ENCODE measurements around the gene OTOF. TPM values are rescaled to one million over a fixed set of nuclear protein-coding genes. Genes with fewer than 3 reads are reported as not detected.

Gene OTOF
- total and polyA plus RNA-seq, 4 experiments from 2014 or later, result 0.55 to 0.91 (median 0.83) TPM

DNA sequence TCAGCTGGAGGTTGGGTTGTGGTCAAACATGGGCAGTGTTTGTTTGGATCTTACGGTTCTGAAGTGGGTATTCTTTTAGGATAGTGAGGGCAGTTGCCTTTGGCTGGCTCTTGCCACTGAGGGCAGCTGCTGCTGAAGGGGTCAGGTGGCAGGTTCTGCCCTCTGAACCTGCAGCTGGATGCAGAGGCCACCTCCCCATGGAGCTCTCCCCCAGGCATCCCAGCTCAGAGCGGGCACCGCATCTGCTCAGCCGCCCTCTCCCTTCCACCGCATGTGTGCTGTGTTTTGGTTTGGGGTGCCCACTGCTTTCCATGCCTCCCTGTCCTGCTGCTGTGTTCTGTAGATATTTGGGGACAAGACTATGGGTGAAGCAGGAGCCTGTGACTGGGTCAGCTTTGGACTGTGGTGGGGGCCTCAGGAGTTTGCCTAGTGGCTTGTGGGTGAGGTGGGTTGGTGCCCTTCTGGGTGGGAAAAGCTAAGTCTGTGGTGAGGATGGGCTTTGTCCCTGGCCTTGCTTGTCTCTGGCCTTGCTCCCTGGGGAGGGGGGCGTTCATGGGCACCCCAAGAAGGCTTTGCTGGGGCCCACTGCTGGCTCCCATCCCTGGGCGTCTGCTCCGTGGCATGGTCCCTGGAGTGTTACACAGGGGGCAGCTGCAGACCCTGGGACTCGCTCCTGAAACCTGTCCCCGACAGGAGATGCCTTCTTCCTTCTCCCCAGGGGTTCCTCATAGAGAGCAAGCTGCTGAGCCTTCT lies 28.5 kb downstream of the OTOF start:
- CTCF ChIA-PET (ENCODE audit: partially characterized antibody), result interaction anchor here (0.9 to 1.4 kb wide), 2 partner anchors 9 kb away, joined by 3 read pairs; no protein-coding TSS in a partner anchor
- H3K4me3 ChIP-seq (ENCODE audit: low read length in 2 of 2), result no peak overlapping the region
- peaks cover 0 to 4% (median 0%) of the 10 kb centered on the region in 8 donors for H3K9me3 Mint-ChIP-seq

GRCh38 chr2:26448651-26449050 lies 29.3 kb downstream of the OTOF start:
- Mint-ChIP-seq H3K9me3 (peaks cover 0 to 4% (median 0%) of the 10 kb centered on the region in 8 donors), H3K27me3 (peaks cover 0 to 9% of the 10 kb centered on the region in 2 donors), H3K4me3 (no peak overlapping the region), H3K36me3 (no peaks in the 10 kb centered on the region), H3K27ac (no peak overlapping the region), H3K4me1 (no peaks in the 10 kb centered on the region)
- no peaks in the 10 kb centered on the region for H3K4me1 ChIP-seq (ENCODE audit: insufficient read depth, low read length)
- H3K4me3 ChIP-seq (ENCODE audit: low read length in 2 of 2), result no peak overlapping the region
- ChIA-PET CTCF (ENCODE audit: partially characterized antibody) (interaction anchor here (0.9 kb wide), 1 partner anchor 10 kb away, joined by 3 read pairs; no protein-coding TSS in a partner anchor), POLR2A (ENCODE audit: partially characterized antibody) (no interaction called here)
- no peaks in the 10 kb centered on the region for H3K36me3 ChIP-seq (ENCODE audit: insufficient read depth, low read length)
- intact Hi-C loops (cut with micrococcal nuclease), result no loop called here
- no peaks in the 10 kb centered on the region for H3K27me3 ChIP-seq (ENCODE audit: insufficient read depth, low read length)
- no peak overlapping the region for H3K27ac ChIP-seq (ENCODE audit: low read depth, low read length)
- H3K9me3 ChIP-seq (ENCODE audit: control insufficient read depth in 1 of 2, low read length in 2 of 2), result no peaks in the 10 kb centered on the region
- DNase-seq, result no peak

More for the DNA sequence above, 28.5 kb downstream of the OTOF start:
- Histone ChIP-seq H3K9me3 (ENCODE audit: control insufficient read depth in 1 of 2, low read length in 2 of 2) (no peaks in the 10 kb centered on the region), H3K4me1 (ENCODE audit: insufficient read depth, low read length) (no peaks in the 10 kb centered on the region), H3K27me3 (ENCODE audit: insufficient read depth, low read length) (no peaks in the 10 kb centered on the region), H3K36me3 (ENCODE audit: insufficient read depth, low read length) (no peaks in the 10 kb centered on the region), H3K27ac (ENCODE audit: low read depth, low read length) (no peak overlapping the region)
- Mint-ChIP-seq H3K4me3 (no peak overlapping the region), H3K4me1 (no peaks in the 10 kb centered on the region), H3K36me3 (no peaks in the 10 kb centered on the region), H3K27ac (no peak overlapping the region), H3K27me3 (peaks cover 0 to 9% of the 10 kb centered on the region in 2 donors)
- no peak for DNase-seq
- POLR2A ChIA-PET (ENCODE audit: partially characterized antibody), result no interaction called here
- intact Hi-C loops (cut with micrococcal nuclease), result no loop called here

GRCh38 chr2:26444236-26444635 lies 33.7 kb downstream of the OTOF start:
- Mint-ChIP-seq H3K4me3 (no peak overlapping the region), H3K4me1 (no peaks in the 10 kb centered on the region), H3K36me3 (no peaks in the 10 kb centered on the region), H3K9me3 (no peaks in the 10 kb centered on the region), H3K27me3 (peaks cover under 1 to 2% of the 10 kb centered on the region in 2 donors), H3K27ac (no peak overlapping the region)
- H3K4me1 ChIP-seq (ENCODE audit: insufficient read depth, low read length), result no peaks in the 10 kb centered on the region
- no peak overlapping the region for H3K4me3 ChIP-seq (ENCODE audit: low read length in 2 of 2)
- intact Hi-C loops (cut with micrococcal nuclease), result no loop called here
- no peak overlapping the region for H3K27ac ChIP-seq (ENCODE audit: low read depth, low read length)
- CTCF ChIA-PET (ENCODE audit: partially characterized antibody), result no interaction called here
- POLR2A ChIA-PET (ENCODE audit: partially characterized antibody), result no interaction called here
- H3K27me3 ChIP-seq (ENCODE audit: insufficient read depth, low read length), result no peaks in the 10 kb centered on the region
- no peak for DNase-seq
- no peaks in the 10 kb centered on the region for H3K9me3 ChIP-seq (ENCODE audit: control insufficient read depth in 1 of 2, low read length in 2 of 2)
- H3K36me3 ChIP-seq (ENCODE audit: insufficient read depth, low read length), result no peaks in the 10 kb centered on the region

DNA sequence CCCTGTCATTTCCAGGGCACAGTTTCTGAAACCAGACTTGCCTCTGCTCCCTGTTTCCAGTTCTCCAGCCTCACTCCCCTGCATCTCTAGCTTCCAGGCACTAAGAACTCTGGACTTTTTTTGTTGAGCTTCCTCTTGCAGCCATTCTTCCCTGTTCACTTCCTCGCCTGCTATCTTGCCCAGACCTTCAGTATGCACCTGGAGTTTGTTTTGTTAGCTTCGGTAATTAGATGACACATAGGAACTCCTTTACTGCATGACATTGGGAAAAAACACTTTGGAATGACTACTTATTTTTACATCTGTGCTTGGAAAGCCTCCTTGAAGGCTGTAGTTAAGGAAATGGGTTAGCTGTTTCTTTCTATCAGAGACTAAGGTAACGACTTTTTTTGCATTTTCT lies 35.2 kb downstream of the OTOF start:
- ChIA-PET POLR2A (ENCODE audit: partially characterized antibody) (no interaction called here), CTCF (ENCODE audit: partially characterized antibody) (interaction anchor here (1.1 to 1.3 kb wide), 2 partner anchors 10 kb away, joined by 3 to 5 read pairs; no protein-coding TSS in a partner anchor)
- no peaks in the 10 kb centered on the region for H3K4me1 Mint-ChIP-seq
- no peaks in the 10 kb centered on the region for H3K9me3 ChIP-seq (ENCODE audit: control insufficient read depth in 1 of 2, low read length in 2 of 2)
- no peaks in the 10 kb centered on the region for H3K9me3 Mint-ChIP-seq
- no peak overlapping the region for H3K4me3 Mint-ChIP-seq
- no peaks in the 10 kb centered on the region for H3K4me1 ChIP-seq (ENCODE audit: insufficient read depth, low read length)
- no peaks in the 10 kb centered on the region for H3K36me3 Mint-ChIP-seq
- H3K27ac Mint-ChIP-seq, result no peak overlapping the region
- intact Hi-C loops (cut with micrococcal nuclease), result no loop called here
- no peaks in the 10 kb centered on the region for H3K36me3 ChIP-seq (ENCODE audit: insufficient read depth, low read length)
- no peak overlapping the region for H3K4me3 ChIP-seq (ENCODE audit: low read length in 2 of 2)
- DNase-seq, result no peak
- H3K27me3 Mint-ChIP-seq, result peaks cover 4 to 5% of the 10 kb centered on the region in 2 donors
- H3K27ac ChIP-seq (ENCODE audit: low read depth, low read length), result no peak overlapping the region
- no peaks in the 10 kb centered on the region for H3K27me3 ChIP-seq (ENCODE audit: insufficient read depth, low read length)

DNA sequence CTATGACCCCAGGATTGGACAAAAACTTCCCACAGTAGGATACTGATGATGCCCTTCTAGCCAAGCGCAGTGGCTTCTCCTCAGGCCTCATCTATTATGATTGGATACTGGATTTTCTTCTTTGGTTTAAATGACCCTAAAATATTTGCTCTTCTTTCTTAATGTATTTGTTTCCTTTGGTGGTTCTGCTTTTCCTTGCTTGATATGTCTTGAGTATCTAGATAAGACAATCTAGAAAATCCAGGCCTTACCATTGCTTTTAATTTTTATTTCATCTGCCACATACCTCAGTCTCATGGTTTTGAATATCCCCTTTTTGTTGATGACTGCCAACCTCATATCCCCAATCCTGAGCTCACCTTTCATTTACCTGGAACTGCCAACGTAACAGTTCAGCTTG lies 35.6 kb downstream of the OTOF start:
- CTCF ChIA-PET (ENCODE audit: partially characterized antibody), result interaction anchor here (1.1 to 1.3 kb wide), 2 partner anchors 10 kb away, joined by 3 to 5 read pairs; no protein-coding TSS in a partner anchor
- Histone ChIP-seq H3K27me3 (ENCODE audit: insufficient read depth, low read length) (no peaks in the 10 kb centered on the region), H3K36me3 (ENCODE audit: insufficient read depth, low read length) (no peaks in the 10 kb centered on the region), H3K4me1 (ENCODE audit: insufficient read depth, low read length) (no peaks in the 10 kb centered on the region), H3K9me3 (ENCODE audit: control insufficient read depth in 1 of 2, low read length in 2 of 2) (no peaks in the 10 kb centered on the region), H3K4me3 (ENCODE audit: low read length in 2 of 2) (no peak overlapping the region), H3K27ac (ENCODE audit: low read depth, low read length) (no peak overlapping the region)
- POLR2A ChIA-PET (ENCODE audit: partially characterized antibody), result no interaction called here
- H3K4me1 Mint-ChIP-seq, result no peaks in the 10 kb centered on the region
- H3K27ac Mint-ChIP-seq, result no peak overlapping the region
- intact Hi-C loops (cut with micrococcal nuclease), result no loop called here
- H3K4me3 Mint-ChIP-seq, result no peak overlapping the region
- H3K36me3 Mint-ChIP-seq, result no peaks in the 10 kb centered on the region
- peaks cover 4 to 5% of the 10 kb centered on the region in 2 donors for H3K27me3 Mint-ChIP-seq
- DNase-seq, result no peak
- no peaks in the 10 kb centered on the region for H3K9me3 Mint-ChIP-seq

- Histone ChIP-seq H3K9me3 (ENCODE audit: control insufficient read depth in 1 of 2, low read length in 2 of 2) (no peaks in the 10 kb centered on the region), H3K4me1 (ENCODE audit: insufficient read depth, low read length) (no peaks in the 10 kb centered on the region), H3K4me3 (ENCODE audit: low read length in 2 of 2) (no peak overlapping the region), H3K27me3 (ENCODE audit: insufficient read depth, low read length) (no peaks in the 10 kb centered on the region), H3K27ac (ENCODE audit: low read depth, low read length) (no peak overlapping the region), H3K36me3 (ENCODE audit: insufficient read depth, low read length) (no peaks in the 10 kb centered on the region)
- no peak overlapping the region for H3K4me3 Mint-ChIP-seq
- intact Hi-C loops (cut with micrococcal nuclease), result no loop called here
- no peaks in the 10 kb centered on the region for H3K9me3 Mint-ChIP-seq
- H3K27me3 Mint-ChIP-seq, result peaks cover 3 to 5% of the 10 kb centered on the region in 2 donors
- ChIA-PET CTCF (ENCODE audit: partially characterized antibody) (no interaction called here), POLR2A (ENCODE audit: partially characterized antibody) (no interaction called here)
- DNase-seq, result no peak
- no peaks in the 10 kb centered on the region for H3K36me3 Mint-ChIP-seq
- no peaks in the 10 kb centered on the region for H3K4me1 Mint-ChIP-seq
- H3K27ac Mint-ChIP-seq, result no peak overlapping the region
Measured at GRCh38 chr2:26438926-26439325, 39.0 kb downstream of the OTOF start.

DNA sequence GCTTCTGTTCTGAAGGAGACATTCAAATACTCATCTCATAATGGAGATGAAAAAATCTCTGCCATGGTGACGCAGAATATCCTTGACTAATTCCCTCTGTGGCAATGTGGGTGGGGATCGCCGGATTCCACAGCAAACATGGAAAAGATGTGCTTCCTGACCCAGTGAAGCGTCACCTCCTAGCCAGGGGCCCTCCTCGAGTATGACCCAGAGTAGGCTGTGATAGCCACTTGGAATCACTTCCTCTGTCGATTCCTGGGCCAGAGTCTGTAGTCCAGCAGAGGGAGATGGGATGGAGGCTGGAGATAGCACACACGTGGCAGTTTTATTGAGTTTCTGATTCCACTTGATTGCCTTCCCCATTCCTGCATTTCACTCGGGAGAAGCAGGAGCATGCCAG lies 39.4 kb downstream of the OTOF start:
- no peak for DNase-seq
- Mint-ChIP-seq H3K9me3 (no peaks in the 10 kb centered on the region), H3K27ac (no peak overlapping the region), H3K4me1 (no peaks in the 10 kb centered on the region), H3K27me3 (peaks cover 5 to 6% of the 10 kb centered on the region in 2 donors), H3K36me3 (no peaks in the 10 kb centered on the region), H3K4me3 (no peak overlapping the region)
- CTCF ChIA-PET (ENCODE audit: partially characterized antibody), result no interaction called here
- no peaks in the 10 kb centered on the region for H3K9me3 ChIP-seq (ENCODE audit: control insufficient read depth in 1 of 2, low read length in 2 of 2)
- POLR2A ChIA-PET (ENCODE audit: partially characterized antibody), result no interaction called here
- H3K4me3 ChIP-seq (ENCODE audit: low read length in 2 of 2), result no peak overlapping the region
- intact Hi-C loops (cut with micrococcal nuclease), result no loop called here
- H3K27ac ChIP-seq (ENCODE audit: low read depth, low read length), result no peak overlapping the region
- H3K4me1 ChIP-seq (ENCODE audit: insufficient read depth, low read length), result no peaks in the 10 kb centered on the region
- H3K27me3 ChIP-seq (ENCODE audit: insufficient read depth, low read length), result no peaks in the 10 kb centered on the region
- no peaks in the 10 kb centered on the region for H3K36me3 ChIP-seq (ENCODE audit: insufficient read depth, low read length)
